Astrocyte of the hippocampus (primary cell): ENCODE results near the gene SCAMP5.

Source experiments
- DNase-seq: peaks from one replicate; pipeline ENCODE4 v3.0.0; 2011; ENCODE audit warnings: low read depth, low spot score

The SCAMP5 gene

DNA sequence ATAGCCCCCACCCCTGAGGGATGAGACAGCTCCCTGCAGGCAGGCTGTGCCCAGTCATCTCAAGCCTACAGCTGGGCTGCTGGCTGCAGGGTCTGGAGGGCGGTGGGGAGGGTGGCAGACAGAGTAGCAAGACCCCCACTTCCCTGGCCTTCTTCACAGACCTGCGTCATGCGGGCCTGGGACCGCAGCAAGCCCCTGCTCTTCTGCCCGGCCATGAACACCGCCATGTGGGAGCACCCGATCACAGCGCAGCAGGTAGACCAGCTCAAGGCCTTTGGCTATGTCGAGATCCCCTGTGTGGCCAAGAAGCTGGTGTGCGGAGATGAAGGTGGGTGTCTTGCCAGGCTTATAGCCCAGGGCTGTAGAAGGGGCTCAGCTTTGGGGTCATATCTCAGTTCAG lies 53.0 kb downstream of the SCAMP5 start:
- DNase-seq: no peak

DNA sequence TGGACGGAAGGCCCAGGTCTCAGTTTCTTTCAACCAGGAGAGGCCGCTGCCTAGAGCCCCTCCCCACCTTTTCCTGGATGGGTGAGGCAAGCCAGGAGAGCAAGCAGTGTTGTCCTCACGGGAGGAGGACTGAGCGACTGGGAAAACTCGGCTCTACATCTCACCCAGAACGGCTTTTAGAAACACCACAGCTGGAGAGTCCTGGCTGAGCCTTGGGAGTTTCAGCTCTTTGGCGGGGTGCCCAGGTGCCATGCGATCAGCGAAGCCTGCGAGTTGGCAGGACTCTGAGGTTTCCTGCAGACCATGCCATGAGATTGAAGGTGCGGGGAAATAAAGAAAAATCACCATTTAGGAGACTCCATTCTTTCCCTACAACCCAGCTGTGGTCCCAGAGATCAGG lies 54.0 kb downstream of the SCAMP5 start:
- DNase-seq: peak; percentile 87

DNA sequence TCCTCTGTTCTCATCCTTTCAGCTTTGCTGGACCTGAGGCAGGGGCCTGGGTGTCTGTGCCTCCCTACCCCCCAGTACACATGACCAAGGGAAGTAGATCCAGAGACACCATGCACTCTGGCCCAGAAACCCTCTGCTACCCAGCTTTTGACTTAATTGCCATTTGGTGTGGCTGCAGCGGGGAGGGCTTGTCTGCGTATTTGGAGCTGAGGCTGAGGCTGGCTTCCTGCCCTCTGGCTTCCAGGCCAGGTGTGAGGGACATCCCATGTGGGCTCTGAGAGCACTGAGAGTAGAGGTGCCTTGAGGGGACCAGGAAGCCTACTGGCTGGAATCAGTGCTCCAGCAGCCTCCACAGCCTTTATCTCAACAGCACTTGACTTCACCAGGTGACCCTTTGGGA lies 54.9 kb downstream of the SCAMP5 start:
- no peak for DNase-seq

DNA sequence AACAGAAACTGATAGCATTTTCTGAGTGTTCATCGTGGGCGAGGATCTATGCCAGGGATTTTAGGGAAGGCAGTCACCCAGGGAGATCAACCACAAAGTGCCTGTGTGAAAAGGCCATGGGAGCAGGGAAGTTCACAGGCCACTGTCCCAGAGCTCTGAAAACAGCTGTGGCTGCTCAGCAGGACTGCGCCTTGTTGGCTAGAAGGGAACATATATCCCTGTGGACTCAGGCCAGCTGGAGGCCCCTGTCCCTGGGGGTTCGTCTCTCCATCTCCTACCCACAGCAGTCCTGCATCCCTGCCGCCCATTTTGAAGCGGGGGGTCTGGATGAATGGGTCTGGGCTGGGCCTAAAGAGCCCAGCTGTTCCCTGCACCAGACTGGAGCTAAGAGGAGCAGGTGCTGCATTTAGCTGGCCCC lies 55.8 kb downstream of the SCAMP5 start:
- DNase-seq: no peak

DNA sequence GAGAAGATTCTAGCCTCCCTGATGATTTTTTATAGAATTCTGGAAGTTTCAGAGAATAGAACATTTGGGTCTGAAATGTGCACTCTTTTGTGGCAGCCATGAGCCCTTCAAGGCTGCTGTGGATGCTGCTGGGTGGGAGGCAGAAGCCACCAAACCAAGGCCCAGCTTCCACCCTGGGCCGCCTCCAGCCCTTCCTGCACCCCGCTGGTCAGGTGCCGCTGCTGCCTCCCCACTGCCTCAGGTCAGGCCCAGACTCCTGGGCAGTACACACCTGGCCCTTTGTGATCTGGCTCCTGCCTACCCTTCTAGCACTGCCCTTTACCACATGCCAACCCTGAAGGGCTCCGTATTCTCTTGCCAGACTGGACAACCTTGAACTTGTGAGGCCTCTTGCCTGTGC lies 56.3 kb downstream of the SCAMP5 start:
- DNase-seq: no peak

DNA sequence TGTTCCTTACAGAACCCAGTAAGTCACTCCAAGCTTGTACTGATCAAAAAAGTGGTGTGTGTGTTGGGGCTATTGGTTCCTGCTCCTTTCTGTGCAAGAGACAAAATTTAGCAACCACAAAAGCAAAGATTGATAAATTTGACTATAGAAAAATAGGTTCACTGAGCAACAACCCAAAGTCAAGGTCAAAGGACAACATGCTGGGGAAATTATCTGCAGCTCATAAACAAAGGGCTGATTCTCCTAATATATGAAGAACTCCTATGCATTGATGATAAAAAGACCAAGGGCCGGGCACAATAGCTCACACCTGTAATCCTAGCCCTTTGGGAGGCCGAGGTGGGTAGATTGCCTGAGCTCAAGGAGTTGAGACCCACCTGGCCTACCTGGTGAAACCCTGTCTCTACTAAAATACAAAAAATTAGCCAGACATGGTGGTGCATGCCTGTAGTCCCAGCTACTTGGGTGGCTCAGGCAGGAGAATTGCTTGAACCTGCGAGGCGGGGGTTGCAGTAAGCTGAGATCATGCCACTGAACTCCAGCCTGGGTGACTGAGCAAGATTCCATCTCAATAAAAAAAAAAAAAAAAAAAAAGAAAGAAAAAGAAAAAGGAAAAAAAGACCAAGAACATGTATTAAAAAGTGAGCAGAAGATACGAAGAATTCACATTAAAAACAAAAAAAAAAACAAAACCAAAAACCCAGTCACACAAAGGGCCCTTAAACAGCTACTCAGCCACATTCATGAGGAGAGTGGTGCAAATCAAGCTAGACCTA lies 57.8 kb downstream of the SCAMP5 start:
- no peak for DNase-seq

DNA sequence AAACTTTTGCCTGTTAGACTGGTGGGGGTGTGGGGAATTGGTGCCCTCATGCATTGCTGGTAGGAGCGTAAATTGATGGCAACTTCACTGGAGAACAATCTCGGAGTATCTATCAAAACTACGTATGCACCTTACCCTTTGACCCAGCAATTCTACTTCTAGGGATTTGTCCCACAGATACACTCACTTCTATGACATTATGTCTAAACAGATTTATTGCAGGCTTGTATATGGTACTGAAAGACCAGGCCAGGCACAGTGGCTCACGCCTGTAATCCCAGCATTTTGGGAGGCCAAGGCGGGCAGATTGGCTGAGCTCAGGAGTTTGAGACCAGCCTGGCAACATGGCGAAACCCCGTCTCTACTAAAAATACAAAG lies 58.4 kb downstream of the SCAMP5 start:
- no peak for DNase-seq

DNA sequence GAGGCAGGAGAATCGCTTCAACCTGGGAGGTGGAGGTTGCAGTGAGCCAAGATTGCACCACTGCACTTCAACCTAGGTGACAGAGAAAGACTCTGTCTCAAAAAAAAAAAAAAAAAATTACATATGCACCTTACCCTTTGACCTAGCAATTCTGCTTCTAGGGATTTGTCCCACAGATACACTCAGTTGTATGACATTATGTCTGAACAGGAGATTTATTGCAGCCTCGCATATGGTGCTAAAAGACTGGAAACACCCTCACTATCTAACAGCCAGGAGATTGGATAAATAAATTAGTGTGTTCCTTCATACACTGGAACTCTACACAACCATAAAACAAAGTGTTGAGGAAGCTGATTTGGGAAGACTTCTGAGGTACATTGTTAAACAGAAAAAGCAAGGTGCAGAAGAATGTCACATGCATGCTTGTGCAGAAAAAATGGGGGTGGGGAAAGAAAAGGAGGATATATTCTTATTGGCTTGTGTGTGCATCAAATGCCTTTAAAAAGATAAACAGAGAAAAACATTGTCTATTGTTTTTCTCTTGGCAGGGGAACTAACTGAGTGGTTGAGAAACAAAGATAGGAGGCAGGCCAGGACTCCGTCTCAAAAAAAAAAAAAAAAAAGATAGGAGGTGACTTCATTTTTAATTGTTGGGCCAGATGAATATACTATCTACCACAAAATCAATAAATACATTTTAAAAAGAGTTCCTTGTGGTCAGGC lies 59.0 kb downstream of the SCAMP5 start:
- no peak for DNase-seq

DNA sequence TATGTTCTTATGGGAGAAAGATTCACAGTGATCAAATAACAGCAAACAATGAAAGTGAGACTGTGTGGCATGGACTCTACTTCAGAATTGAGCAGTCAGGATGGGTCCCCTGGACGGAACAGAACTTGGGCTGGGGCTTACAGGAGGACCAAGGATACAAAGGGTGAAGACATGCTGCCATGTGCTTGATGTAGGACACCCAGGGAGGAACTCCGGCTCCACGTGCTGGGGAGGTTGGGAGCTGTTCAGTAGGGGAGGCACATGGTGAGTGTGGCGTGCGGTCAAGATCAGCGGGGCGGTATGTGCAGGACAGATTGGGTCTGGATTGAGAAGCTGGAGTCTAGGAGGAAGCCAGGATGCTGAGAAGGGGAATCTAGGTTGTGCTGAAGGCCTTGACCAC lies 60.7 kb downstream of the SCAMP5 start:
- DNase-seq: no peak

DNA sequence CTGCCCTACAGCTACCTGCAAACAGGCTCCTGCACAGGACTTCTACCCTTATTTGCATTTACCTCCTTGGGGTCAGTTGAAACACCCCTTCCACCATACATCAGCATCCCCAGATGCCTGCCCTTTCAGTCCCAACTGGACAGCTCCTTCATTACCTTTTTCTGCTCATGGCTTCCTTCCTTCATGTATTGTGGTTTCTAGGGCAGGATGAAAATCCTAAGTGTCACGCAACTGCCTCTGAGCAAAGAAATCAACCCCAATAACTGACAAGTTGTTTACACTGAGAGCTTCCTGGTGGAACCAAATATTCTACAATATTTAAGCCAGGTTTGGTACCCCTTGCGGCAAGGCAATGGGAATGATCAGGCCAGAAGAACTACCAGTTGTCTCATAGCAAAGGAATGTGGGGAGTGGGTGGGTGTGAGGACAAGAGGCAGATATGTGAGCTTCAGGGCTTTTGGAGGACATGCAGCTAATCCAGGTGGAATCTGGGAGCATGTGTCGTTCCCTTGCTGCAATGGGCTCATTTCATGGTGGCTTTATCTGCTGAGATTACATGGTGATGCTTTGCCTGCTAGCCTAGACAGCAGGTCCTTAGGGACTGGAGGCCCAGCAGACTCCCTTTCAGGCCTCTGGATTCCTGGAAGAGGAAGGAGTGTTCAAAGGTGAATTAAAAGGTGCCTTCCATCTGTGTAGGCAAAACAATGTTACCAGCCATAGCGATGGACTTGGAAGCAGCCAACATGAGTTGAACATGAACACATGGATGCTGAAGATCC lies 63.0 kb downstream of the SCAMP5 start:
- no peak for DNase-seq

DNA sequence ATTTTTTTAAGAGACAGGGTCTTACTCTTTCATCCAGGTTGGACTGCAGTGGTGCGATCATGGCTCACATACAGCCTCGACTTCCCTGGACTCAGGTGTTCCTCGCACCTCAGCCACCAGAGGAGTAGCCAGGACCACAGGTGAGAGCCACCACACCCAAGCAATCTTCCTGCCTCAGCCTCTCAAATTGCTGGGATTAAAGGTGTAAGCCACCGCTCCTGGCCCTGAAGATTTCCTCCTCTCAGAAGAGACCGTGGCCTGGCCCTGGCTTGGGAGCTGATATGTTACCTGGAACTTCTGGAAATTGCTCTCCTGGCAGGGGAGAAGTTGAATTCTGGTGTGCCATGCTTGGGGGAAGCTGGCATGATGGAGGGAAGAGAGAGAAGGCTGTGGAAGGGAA lies 64.2 kb downstream of the SCAMP5 start:
- no peak for DNase-seq

DNA sequence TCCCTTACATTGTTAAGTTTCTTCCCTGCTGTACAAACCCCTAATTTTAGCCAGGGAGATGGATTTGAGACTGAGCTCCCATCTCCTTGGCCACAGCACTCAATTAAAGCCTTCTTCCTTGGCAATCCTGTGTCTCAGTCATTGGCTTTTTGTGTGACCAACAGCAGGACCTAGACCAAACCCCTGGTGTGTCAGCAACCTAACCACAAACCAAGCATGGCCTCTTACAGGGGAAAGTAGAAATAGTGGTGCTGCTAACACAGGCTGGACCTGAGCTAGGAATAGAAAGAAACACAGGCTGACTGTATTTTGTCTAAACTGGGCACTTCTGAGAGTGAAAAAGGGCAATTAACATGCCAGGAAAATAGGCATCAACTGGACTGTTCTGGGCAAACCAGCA lies 65.9 kb downstream of the SCAMP5 start:
- DNase-seq: peak; percentile 73

DNA sequence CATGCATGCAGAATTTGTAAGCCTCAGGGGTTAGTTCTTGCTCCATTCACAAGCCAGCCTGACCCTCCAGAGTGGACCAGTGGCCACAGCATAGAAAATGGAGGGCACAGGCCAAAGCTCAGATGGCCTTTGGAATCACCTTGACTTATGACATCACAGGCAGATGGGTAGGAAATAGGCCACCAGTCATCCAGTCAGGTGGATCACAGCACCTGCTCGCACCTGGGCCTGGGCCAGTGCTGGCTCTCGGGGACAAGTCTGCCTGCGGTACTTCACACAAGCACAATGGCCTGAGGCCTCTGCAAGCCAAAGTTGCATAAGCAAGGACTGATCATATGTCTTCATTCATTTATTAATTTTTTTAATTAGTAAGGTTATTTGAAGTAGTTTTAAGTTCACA lies 67.3 kb downstream of the SCAMP5 start:
- no peak for DNase-seq

DNA sequence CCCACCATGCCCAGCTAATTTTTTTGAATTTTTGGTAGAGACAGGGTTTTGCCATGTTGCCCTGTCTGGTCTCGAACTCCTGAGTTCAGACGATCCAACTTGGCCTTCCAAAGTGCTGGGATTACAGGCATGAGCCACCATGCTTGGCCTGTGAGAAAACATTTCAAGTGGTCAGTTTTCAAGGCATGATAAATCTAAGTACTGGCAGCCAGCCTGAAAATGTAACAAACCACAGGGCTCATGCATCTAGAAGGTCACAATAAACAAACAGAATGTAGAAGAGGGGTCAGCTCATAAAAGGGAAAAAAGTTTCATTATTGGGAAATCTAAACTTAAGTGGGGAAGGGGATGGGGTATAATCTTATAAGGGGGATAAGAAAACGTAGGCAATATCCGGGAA lies 68.0 kb downstream of the SCAMP5 start:
- peak; percentile 70 for DNase-seq

DNA sequence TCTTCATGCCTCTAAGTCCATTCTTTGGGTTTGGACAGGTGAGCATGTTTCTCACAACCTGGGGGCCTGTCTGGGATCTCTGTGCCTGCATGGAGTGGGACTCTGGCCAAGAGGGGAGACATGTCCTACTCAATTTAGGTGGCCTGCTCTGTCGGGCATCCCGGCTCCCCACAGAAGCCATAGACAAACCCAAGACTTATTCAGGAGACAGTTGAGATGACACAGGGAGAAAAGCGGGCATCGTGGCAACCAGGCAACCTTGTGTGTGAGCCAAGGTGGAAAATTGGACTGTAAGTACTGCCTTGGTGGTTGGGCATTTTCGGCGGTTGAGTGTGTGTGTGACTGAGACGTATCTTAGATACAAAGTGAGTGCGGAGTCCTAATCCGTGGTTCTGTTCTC lies 68.5 kb downstream of the SCAMP5 start:
- DNase-seq: no peak

DNA sequence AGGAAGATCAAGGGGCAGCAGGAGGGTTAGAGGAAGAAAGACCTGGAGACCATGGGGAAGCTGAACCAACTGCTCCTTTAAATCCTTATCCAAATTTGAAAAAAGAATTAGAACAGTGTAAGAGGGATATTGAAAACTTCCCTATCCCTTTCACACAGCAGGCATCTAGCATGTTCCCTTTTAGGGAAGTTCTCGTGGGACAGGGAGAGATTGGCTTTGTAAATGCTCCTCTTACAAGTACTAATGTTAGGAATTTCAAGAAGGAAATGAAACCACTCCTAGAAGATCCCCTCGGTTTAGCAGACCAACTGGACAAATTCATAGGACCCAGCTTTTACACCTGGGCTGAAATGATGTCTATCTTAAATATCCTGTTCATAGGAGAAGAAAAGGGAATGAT lies 69.5 kb downstream of the SCAMP5 start:
- DNase-seq: no peak

DNA sequence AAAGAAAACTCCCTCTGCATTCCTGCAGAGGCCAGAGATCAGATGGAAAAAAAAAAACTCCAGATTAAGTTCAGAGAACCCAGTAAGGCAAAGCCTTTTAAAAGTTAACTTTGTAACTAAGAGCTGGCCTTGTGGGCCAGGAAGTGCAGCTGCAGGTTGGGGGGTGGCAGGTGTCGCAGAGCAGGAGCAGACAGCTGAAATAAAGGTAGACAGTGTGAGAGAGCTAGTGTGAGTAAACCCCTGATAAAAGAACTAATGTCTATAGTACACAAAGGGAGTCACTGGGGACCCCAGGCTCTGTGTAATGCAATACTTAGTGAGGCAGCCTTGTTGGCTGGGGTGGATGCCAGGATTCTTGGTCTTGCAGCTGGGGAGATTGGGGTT lies 70.1 kb downstream of the SCAMP5 start:
- DNase-seq: no peak

DNA sequence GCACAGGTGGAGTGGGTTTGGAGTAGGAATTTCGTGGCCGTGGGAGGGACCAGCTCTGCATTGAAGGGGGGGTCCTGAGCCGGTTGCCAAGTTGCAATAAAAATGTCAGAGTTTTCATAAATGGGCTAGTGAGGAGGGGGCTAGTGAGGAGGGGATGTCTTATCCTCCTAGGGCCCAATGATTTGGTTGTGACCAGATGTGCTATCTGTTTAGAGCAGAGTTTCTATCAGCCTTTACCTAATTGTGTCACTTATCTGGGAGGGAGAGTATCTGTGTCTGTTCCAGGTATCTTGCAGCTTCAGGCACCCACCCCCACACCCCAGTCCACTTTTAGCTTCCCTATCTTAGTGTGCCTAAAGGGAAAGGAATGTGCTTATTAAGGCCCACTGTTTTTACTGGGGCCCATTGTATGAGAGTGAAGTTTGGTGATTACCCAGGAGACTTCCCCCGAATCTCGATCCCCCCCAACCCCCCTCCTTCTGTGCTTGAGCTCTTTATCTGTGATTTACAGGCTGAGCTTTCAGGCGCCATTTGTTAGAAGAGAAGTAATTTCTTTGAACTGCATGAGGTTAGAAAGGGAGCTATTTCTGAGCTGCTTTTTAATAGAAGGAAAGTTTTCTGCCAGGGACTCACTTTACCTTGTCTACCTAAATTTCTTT lies 70.6 kb downstream of the SCAMP5 start:
- no peak for DNase-seq

DNA sequence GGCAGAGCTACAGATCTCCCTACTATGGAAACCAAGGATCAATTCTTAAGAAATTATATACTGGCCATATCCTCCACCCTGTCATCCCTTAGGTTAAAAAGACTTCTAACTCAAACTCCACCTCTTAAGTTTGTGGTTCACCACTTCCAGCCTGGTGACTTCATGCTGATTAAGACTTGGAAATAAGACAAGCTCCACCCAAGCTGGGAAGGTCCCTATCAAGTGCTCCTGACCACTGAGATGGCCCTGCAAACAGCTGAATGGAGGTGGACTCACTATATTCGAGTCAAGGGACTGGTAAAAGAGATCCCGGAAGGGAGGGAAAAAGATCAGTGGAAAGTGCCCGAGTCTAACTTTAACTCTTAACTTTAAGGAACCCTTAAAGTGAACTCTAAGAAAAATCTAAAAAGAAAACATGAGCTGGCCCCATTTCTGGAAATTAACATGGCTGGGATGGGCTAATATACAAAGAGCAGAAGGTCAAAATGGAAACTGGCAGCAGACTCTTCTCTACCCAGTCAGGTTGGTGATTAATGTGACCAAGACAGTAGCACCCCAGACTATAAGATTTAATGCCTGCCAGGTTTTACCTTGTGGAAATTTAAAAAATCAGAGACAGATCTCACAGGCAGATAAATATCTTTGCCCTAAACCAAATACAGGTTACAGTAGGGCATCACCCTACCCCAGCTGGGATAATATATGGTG lies 71.9 kb downstream of the SCAMP5 start:
- DNase-seq: no peak

DNA sequence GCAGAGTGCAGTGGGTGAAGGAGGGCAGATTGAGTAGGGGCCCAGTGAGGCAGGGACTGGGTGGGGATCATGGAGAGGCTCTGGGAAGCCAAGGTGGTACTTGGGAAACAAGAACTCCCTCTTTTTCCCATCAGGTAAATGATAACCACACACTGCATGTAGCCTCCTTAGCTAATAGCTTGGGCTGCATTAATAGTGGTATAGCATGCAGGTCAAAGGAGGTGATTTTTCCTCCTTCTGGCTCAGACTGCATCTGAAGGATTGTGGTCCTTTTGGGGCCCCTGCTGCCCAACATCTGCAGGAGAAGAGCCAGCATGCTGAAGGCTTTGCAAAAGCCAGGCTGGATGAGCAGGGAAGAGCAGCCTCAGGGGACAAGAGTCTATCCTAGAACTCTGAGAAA lies 73.4 kb downstream of the SCAMP5 start:
- DNase-seq: no peak

DNA sequence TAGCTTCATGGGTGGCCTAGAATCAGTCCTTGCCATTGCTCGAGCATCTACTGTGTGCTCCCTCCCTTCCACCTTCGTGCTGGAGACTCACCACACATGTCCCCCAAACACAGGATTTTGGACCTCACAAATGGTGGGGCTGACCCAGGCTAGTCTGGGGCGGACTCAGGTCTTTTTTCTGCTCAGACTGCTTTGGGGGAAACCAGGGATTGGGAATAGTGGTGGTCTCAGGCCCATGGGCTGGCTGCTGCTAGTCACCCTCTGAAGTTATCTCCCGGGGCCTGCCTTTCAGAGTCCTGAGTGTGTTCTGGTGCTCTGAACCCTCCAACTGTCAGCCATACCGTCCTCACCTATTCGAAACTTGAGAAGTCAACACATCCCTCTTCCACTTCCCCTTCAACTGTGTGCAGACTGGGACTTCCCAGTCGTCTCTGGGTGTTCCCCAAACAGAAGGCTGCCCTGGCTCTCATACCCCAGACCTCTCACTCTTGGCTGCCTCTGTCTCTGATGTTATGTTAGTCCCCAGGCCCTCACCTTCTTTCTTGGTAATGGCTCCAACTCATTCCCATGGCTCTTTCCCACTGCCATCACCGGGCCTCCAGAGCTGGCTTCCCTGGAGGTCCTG lies 74.0 kb downstream of the SCAMP5 start:
- no peak for DNase-seq
